Endodermal cell (in vitro differentiated cells): ENCODE data around the gene MCIDAS. TPM values are rescaled to one million over a fixed set of nuclear protein-coding genes. Genes with fewer than 3 reads are reported as not detected.
A peak's percentile ranks its signal among the peaks of the same experiment; 100 is the strongest.

Experiments
- DNase-seq: peaks from one replicate; pipeline ENCODE4 v3.0.0-alpha.2; 2017
- H3K27ac ChIP-seq: 2 replicates; pipeline ENCODE4 v1.5.1; 2013; ENCODE audit warnings: mild to moderate bottlenecking, low read depth, low read length, moderate library complexity
- H3K27me3 ChIP-seq: 2 replicates; pipeline ENCODE4 v1.6.1; 2013; ENCODE audit warnings: mild to moderate bottlenecking, low read length, moderate library complexity; ENCODE audit not compliant: insufficient read depth, control insufficient read depth, poor library complexity, severe bottlenecking
- H3K36me3 ChIP-seq: 2 replicates; pipeline ENCODE4 v1.7.0; 2013; ENCODE audit warnings: mild to moderate bottlenecking, low read length, moderate library complexity; ENCODE audit not compliant: control insufficient read depth, insufficient read depth
- H3K4me1 ChIP-seq: one replicate; pipeline ENCODE4 v1.7.0; 2013; ENCODE audit warnings: low read length; ENCODE audit not compliant: control insufficient read depth, insufficient read depth
- H3K4me3 ChIP-seq: 2 replicates; pipeline ENCODE4 v1.5.1; 2013; ENCODE audit warnings: mild to moderate bottlenecking, low read length, moderate library complexity
- H3K9ac ChIP-seq: 2 replicates; pipeline ENCODE4 v1.6.1; 2013; ENCODE audit warnings: mild to moderate bottlenecking, low read length, moderate library complexity; ENCODE audit not compliant: poor library complexity, severe bottlenecking; ENCODE audit errors: extremely low read depth
- H3K9me3 ChIP-seq: 2 replicates; pipeline ENCODE4 v1.6.1; 2013; ENCODE audit warnings: mild to moderate bottlenecking, low read length, moderate library complexity; ENCODE audit not compliant: control insufficient read depth
- H3K27ac Mint-ChIP-seq: 2 replicates; pipeline ENCODE4 v1.8.0; 2020; ENCODE audit warnings: mixed read lengths
- H3K27me3 Mint-ChIP-seq: 2 replicates; pipeline ENCODE4 v1.8.0; 2021; ENCODE audit warnings: mild to moderate bottlenecking, mixed read lengths; ENCODE audit not compliant: insufficient read depth
- H3K36me3 Mint-ChIP-seq: 2 replicates; pipeline ENCODE4 v1.8.0; 2020; ENCODE audit warnings: low read depth, mixed read lengths
- H3K4me1 Mint-ChIP-seq: 2 replicates; pipeline ENCODE4 v1.8.0; 2020; ENCODE audit warnings: mixed read lengths
- H3K4me3 Mint-ChIP-seq: 2 replicates; pipeline ENCODE4 v1.8.0; 2020; ENCODE audit warnings: mild to moderate bottlenecking, moderate library complexity, mixed read lengths
- H3K9me3 Mint-ChIP-seq: 2 replicates; pipeline ENCODE4 v1.8.0; 2020; ENCODE audit warnings: mild to moderate bottlenecking, mixed read lengths
- WGBS, 2 experiments: methylation state at CpG; one replicate each; pipeline versions ENCODE4 v1.1.5 to v1.1.7; 2013; ENCODE audit warnings: missing lambda C conversion rate in 2 of 2, mixed read lengths in 1 of 2; ENCODE audit not compliant: insufficient coverage in 1 of 2, insufficient read length in 1 of 2; 5-methylcytosine and 5-hydroxymethylcytosine counted together
- microRNA-seq: library from miRNA; unstranded; fragments of <30 nt; microRNA quantifications from one replicate; pipeline ENCODE4 v1.2.0, GENCODE V29; 2020; ENCODE audit warnings: borderline microRNAs expressed
- total RNA-seq, 2 donors: library from RNA; stranded (reverse); fragmentation: NEBNext Ultra II Directional in 1 of 2; extraction: Animal tissue kit (Norgen Biotek cat#: 25700) in 1 of 2; gene quantifications; 2 replicates in 1 of 2; 3 replicates in 1 of 2; pipeline ENCODE4 v1.2.1, GENCODE V29; 2021
- TF ChIP-seq, protein P1 (sequence below): fragments of 200-600 bp; sonication (generic); conservative IDR thresholded peaks from 2 replicates; pipeline ENCODE4 v1.5.0; 2021; ENCODE audit warnings: antibody characterized with exemption, mild to moderate bottlenecking

The MCIDAS gene
- total RNA-seq, 2 donors from 2014 or later: 0.58 to 1.4 TPM

DNA sequence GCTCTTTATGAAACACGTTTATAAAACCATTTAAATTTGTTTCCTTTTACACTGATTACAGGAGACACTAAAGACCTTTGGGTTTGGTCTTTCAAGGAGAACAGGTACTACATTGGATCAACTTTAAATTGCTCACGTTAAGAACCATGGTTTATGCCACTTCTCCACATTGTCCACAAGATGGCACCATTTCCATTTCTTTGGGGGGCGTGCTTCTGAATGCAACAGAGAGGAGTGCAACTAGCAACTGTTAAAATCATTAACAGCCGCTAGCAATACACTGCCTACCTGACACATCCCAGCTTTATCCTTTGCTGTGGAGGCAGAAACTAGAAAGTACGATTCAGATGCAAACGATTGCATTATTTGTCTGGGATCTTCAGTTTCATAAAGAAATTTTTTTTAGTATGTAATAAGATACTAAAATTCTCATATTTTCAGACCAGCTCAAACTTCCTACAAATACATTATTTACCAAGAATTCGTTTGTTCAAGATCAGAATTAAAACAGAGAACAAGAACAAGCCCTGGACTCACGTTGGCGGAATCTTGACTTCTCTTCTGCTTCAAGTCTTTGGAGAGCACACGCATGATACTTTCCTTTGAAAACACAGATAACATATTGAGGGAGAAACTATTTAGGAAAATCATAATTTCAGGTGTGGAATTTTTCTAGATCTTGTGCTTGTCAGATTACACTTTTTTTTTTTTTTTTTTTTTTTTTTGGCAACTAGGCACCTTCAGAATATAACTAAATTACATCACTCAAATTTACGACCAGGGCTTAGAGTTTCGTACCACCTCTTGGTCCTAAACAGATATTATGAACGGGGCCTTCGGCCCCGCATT lies 54.8 kb downstream of the MCIDAS start:
- WGBS, 2 experiments: 12 to 19% methylated on average over 5 to 14 of the region's 15 CpGs
- no peak overlapping the region for H3K27ac Mint-ChIP-seq
- H3K27me3 ChIP-seq: peaks cover 63% of the 10 kb centered on the region
- TF ChIP-seq, protein P1, sequence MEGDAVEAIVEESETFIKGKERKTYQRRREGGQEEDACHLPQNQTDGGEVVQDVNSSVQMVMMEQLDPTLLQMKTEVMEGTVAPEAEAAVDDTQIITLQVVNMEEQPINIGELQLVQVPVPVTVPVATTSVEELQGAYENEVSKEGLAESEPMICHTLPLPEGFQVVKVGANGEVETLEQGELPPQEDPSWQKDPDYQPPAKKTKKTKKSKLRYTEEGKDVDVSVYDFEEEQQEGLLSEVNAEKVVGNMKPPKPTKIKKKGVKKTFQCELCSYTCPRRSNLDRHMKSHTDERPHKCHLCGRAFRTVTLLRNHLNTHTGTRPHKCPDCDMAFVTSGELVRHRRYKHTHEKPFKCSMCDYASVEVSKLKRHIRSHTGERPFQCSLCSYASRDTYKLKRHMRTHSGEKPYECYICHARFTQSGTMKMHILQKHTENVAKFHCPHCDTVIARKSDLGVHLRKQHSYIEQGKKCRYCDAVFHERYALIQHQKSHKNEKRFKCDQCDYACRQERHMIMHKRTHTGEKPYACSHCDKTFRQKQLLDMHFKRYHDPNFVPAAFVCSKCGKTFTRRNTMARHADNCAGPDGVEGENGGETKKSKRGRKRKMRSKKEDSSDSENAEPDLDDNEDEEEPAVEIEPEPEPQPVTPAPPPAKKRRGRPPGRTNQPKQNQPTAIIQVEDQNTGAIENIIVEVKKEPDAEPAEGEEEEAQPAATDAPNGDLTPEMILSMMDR: peak; percentile 92
- peaks cover 4% of the 10 kb centered on the region for H3K4me1 ChIP-seq
- DNase-seq: peak; percentile 79
- peak overlapping the region; percentile 55 for H3K4me3 Mint-ChIP-seq
- H3K27me3 Mint-ChIP-seq: peaks cover 74% of the 10 kb centered on the region
- peaks cover 16% of the 10 kb centered on the region for H3K4me1 Mint-ChIP-seq
- no peaks in the 10 kb centered on the region for H3K36me3 ChIP-seq
- H3K4me3 ChIP-seq: peak overlapping the region; percentile 78
- no peaks in the 10 kb centered on the region for H3K36me3 Mint-ChIP-seq
- no peak overlapping the region for H3K27ac ChIP-seq
- no peaks in the 10 kb centered on the region for H3K9me3 Mint-ChIP-seq
- no peak overlapping the region for H3K9ac ChIP-seq
- no peaks in the 10 kb centered on the region for H3K9me3 ChIP-seq

DNA sequence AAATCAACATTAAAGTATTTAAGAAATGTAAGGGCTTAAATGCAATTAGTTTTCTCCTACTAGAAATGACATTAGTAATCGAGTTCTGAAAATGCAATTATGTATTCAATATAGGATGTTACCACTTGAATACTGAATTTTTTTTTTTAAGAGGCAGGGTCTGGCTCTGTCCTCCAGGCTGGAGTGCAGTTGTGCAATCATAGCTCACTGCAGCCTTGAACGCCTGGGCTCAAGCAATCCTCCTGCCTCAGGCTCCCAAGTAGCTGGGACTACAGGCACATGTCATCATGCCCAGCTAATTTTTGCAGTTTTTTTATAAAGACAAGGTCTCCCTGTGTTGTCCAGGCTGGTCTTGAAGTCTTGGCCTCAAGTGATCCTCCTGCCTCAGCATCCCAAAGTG lies 55.6 kb downstream of the MCIDAS start:
- peaks cover 1% of the 10 kb centered on the region for H3K36me3 Mint-ChIP-seq
- TF ChIP-seq, protein P1: no peak
- Histone ChIP-seq H3K27ac (no peak overlapping the region), H3K9me3 (no peaks in the 10 kb centered on the region), H3K4me3 (no peak overlapping the region), H3K9ac (no peak overlapping the region), H3K27me3 (peaks cover 55% of the 10 kb centered on the region), H3K4me1 (peaks cover 4% of the 10 kb centered on the region), H3K36me3 (no peaks in the 10 kb centered on the region)
- DNase-seq: no peak
- peaks cover 66% of the 10 kb centered on the region for H3K27me3 Mint-ChIP-seq
- H3K4me1 Mint-ChIP-seq: peaks cover 12% of the 10 kb centered on the region
- H3K27ac Mint-ChIP-seq: no peak overlapping the region
- H3K9me3 Mint-ChIP-seq: no peaks in the 10 kb centered on the region
- whole genome bisulfite sequencing, 2 experiments: 60 to 78% methylated on average over 1 to 2 of the region's 2 CpGs
- H3K4me3 Mint-ChIP-seq: no peak overlapping the region

Small RNA genes within 50 kb of the gene (microRNA-seq; reads per million reads assigned to microRNA genes)
- gene MIR449A (12.0 reads per million, percentile 48 among the genes with 10 or more reads in this experiment), gene MIR449B (0.44 reads per million), gene MIR449C (not detected)

Other genes with a start within 250 kb of the MCIDAS start
- gene ESM1, start 241.7 kb downstream of the MCIDAS start, total RNA-seq: not detected
- gene GZMK, start 203.1 kb downstream of the MCIDAS start, total RNA-seq: under 1 TPM in 1 of 2 donors, not detected in 1; 0.29 TPM
- under 1 TPM in 1 of 2 donors, not detected in 1; 0.31 TPM for gene GZMA, start 124.7 kb downstream of the MCIDAS start, total RNA-seq
- 10 to 100 TPM; 47.9 to 68.9 TPM for gene GPX8, start 67.1 kb downstream of the MCIDAS start, total RNA-seq
- under 1 TPM; 0.13 to 0.20 TPM for gene CDC20B, start 54.1 kb downstream of the MCIDAS start, total RNA-seq
- 1 to 10 TPM; 5.1 to 9.7 TPM for gene CCNO, start 6.3 kb upstream of the MCIDAS start, total RNA-seq
- gene DHX29, start 80.4 kb upstream of the MCIDAS start, total RNA-seq: 10 to 100 TPM; 27.9 to 29.0 TPM
- 100 to 1,000 TPM in 1 of 2 donors, 10 to 100 TPM in 1; 91.0 to 106 TPM for gene MTREX, start 80.7 kb upstream of the MCIDAS start, total RNA-seq